ENCODE data around the gene PDGFA. TPM values are rescaled to one million over a fixed set of nuclear protein-coding genes. Genes with fewer than 3 reads are reported as not detected.
A peak's percentile ranks its signal among the peaks of the same experiment; 100 is the strongest.

PDGFA gene
- total and polyA plus RNA-seq, 2 experiments from 2014 or later, result 6.5 to 25.6 TPM

GRCh38 chr7:523347-524336 is 4.0 kb upstream of the PDGFA start:
- H3K4me3 ChIP-seq, result no peak overlapping the region

GRCh38 chr7:522951-523314 is 3.3 kb upstream of the PDGFA start:
- Histone ChIP-seq H3K4me3 (peak overlapping the region; percentile 27), H3K4me1 (ENCODE audit: low read depth) (peaks cover 7% of the 10 kb centered on the region), H3K9me3 (ENCODE audit: low read depth) (no peaks in the 10 kb centered on the region), H3K36me3 (no peaks in the 10 kb centered on the region), H3K27me3 (peaks cover 40% of the 10 kb centered on the region), H3K27ac (no peak overlapping the region)
- no peak for DNase-seq (ENCODE audit: low read depth in 1 of 2, low spot score in 1 of 2)
- TF ChIP-seq CTCF (IDR thresholded peaks at IDR 0.05; ENCODE audit: low read depth, low read length), result no peak

More at GRCh38 chr7:523347-524336, 4.0 kb upstream of the PDGFA start:
- DNase-seq (ENCODE audit: low read depth in 1 of 2, low spot score in 1 of 2), result no peak
- Histone ChIP-seq H3K27ac (no peak overlapping the region), H3K27me3 (peaks cover 40% of the 10 kb centered on the region), H3K9me3 (ENCODE audit: low read depth) (no peaks in the 10 kb centered on the region), H3K36me3 (no peaks in the 10 kb centered on the region), H3K4me1 (ENCODE audit: low read depth) (peaks cover 7% of the 10 kb centered on the region)
- TF ChIP-seq CTCF (IDR thresholded peaks at IDR 0.05; ENCODE audit: low read depth, low read length), result no peak

- H3K27me3 ChIP-seq, result peaks cover 40% of the 10 kb centered on the region
- DNase-seq (ENCODE audit: low read depth in 1 of 2, low spot score in 1 of 2), result peak; percentile 60 to 81
- no peaks in the 10 kb centered on the region for H3K36me3 ChIP-seq
- no peaks in the 10 kb centered on the region for H3K9me3 ChIP-seq (ENCODE audit: low read depth)
- peaks cover 7% of the 10 kb centered on the region for H3K4me1 ChIP-seq (ENCODE audit: low read depth)
- H3K4me3 ChIP-seq, result peak overlapping the region; percentile 27
- TF ChIP-seq CTCF (IDR thresholded peaks at IDR 0.05; ENCODE audit: low read depth, low read length), result no peak
- H3K27ac ChIP-seq, result no peak overlapping the region
Measured at GRCh38 chr7:522071-522950, 2.7 kb upstream of the PDGFA start.

GRCh38 chr7:521221-522070 is 1.8 kb upstream of the PDGFA start:
- H3K4me3 ChIP-seq, result peak overlapping the region; percentile 27
- peak; percentile 53 to 65 for DNase-seq (ENCODE audit: low read depth in 1 of 2, low spot score in 1 of 2)
- H3K27me3 ChIP-seq, result peaks cover 40% of the 10 kb centered on the region
- peaks cover 8% of the 10 kb centered on the region for H3K4me1 ChIP-seq (ENCODE audit: low read depth)
- no peaks in the 10 kb centered on the region for H3K36me3 ChIP-seq
- no peaks in the 10 kb centered on the region for H3K9me3 ChIP-seq (ENCODE audit: low read depth)
- no peak overlapping the region for H3K27ac ChIP-seq
- no peak for TF ChIP-seq CTCF (IDR thresholded peaks at IDR 0.05; ENCODE audit: low read depth, low read length)
